Chondrocyte (in vitro differentiated cells): ENCODE measurements around the gene NXN. TPM values are rescaled to one million over a fixed set of nuclear protein-coding genes. Genes with fewer than 3 reads are reported as not detected.
A peak's percentile ranks its signal among the peaks of the same experiment; 100 is the strongest.

Experiments
- DNase-seq: peaks from one replicate; pipeline ENCODE4 v3.0.0; 2021; ENCODE audit warnings: mixed read lengths, low spot score
- H3K27ac Mint-ChIP-seq: one replicate; pipeline ENCODE4 v1.8.0; 2021; ENCODE audit warnings: mild to moderate bottlenecking, moderate library complexity, mixed read lengths; ENCODE audit not compliant: unreplicated experiment
- H3K27me3 Mint-ChIP-seq: 2 replicates; pipeline ENCODE4 v1.8.0; 2021; ENCODE audit warnings: low read depth, mixed read lengths
- H3K36me3 Mint-ChIP-seq: 2 replicates; pipeline ENCODE4 v1.8.0; 2021; ENCODE audit warnings: low read depth, mixed read lengths
- H3K4me1 Mint-ChIP-seq: 2 replicates; pipeline ENCODE4 v1.8.0; 2021; ENCODE audit warnings: low read depth, mild to moderate bottlenecking, mixed read lengths
- H3K4me3 Mint-ChIP-seq: one replicate; pipeline ENCODE4 v1.8.0; 2021; ENCODE audit warnings: mild to moderate bottlenecking, moderate library complexity, mixed read lengths; ENCODE audit not compliant: unreplicated experiment
- H3K9me3 Mint-ChIP-seq: 2 replicates; pipeline ENCODE4 v1.8.0; 2021; ENCODE audit warnings: low read depth, mixed read lengths
- CTCF ChIP-seq: fragments of 200-600 bp; sonication (generic); IDR thresholded peaks from 2 replicates; pipeline ENCODE4 v1.5.0; 2021; ENCODE audit warnings: antibody characterized with exemption, mild to moderate bottlenecking, moderate library complexity
- total RNA-seq: library from RNA; stranded (reverse); gene quantifications from 3 replicates; pipeline ENCODE4 v1.2.1, GENCODE V29; 2021

NXN gene
- total RNA-seq, 1 donor from 2014 or later, result 86.4 TPM

- Mint-ChIP-seq H3K4me3 (no peak overlapping the region), H3K9me3 (no peaks in the 10 kb centered on the region), H3K27ac (peak overlapping the region; percentile 94), H3K27me3 (no peaks in the 10 kb centered on the region), H3K36me3 (no peaks in the 10 kb centered on the region), H3K4me1 (peaks cover 65% of the 10 kb centered on the region)
- DNase-seq, result no peak
- TF ChIP-seq CTCF, result no peak
These were observed 77.1 kb downstream of the NXN start for GRCh38 chr17:902463-902862.

- Mint-ChIP-seq H3K4me1 (peaks cover 66% of the 10 kb centered on the region), H3K36me3 (no peaks in the 10 kb centered on the region), H3K4me3 (no peak overlapping the region), H3K27ac (peak overlapping the region; percentile 50), H3K9me3 (no peaks in the 10 kb centered on the region), H3K27me3 (no peaks in the 10 kb centered on the region)
- no peak for DNase-seq
- TF ChIP-seq CTCF, result no peak
These were observed 77.6 kb downstream of the NXN start for GRCh38 chr17:901964-902363.

GRCh38 chr17:901191-901950, 78.2 kb downstream of the NXN start:
- Mint-ChIP-seq H3K27me3 (no peaks in the 10 kb centered on the region), H3K36me3 (no peaks in the 10 kb centered on the region), H3K9me3 (no peaks in the 10 kb centered on the region), H3K4me3 (no peak overlapping the region), H3K27ac (peak overlapping the region; percentile 50), H3K4me1 (peaks cover 69% of the 10 kb centered on the region)
- TF ChIP-seq CTCF, result no peak
- DNase-seq, result no peak

- no peak for TF ChIP-seq CTCF
- no peaks in the 10 kb centered on the region for H3K36me3 Mint-ChIP-seq
- no peak overlapping the region for H3K27ac Mint-ChIP-seq
- H3K4me1 Mint-ChIP-seq, result peaks cover 69% of the 10 kb centered on the region
- H3K9me3 Mint-ChIP-seq, result no peaks in the 10 kb centered on the region
- DNase-seq, result no peak
- H3K4me3 Mint-ChIP-seq, result no peak overlapping the region
- no peaks in the 10 kb centered on the region for H3K27me3 Mint-ChIP-seq
These were observed 79.1 kb downstream of the NXN start for GRCh38 chr17:900336-900934.

- Mint-ChIP-seq H3K9me3 (no peaks in the 10 kb centered on the region), H3K4me1 (peaks cover 48% of the 10 kb centered on the region), H3K36me3 (no peaks in the 10 kb centered on the region), H3K27ac (no peak overlapping the region), H3K27me3 (no peaks in the 10 kb centered on the region), H3K4me3 (no peak overlapping the region)
- DNase-seq, result no peak
- TF ChIP-seq CTCF, result no peak
These were observed 81.5 kb downstream of the NXN start for GRCh38 chr17:897970-898619.
